Activated T-helper 9 cell treated with anti-CD3 and anti-CD28 coated beads, Interleukin-2, amount 50 U/mL, for 16 hours (primary cell): Measurements from ENCODE around the gene CNEP1R1.

Experiments used
- DNase-seq: peaks from one replicate; pipeline ENCODE4 v3.0.0-alpha.2; 2020; ENCODE audit warnings: low read depth

CNEP1R1 gene

DNA sequence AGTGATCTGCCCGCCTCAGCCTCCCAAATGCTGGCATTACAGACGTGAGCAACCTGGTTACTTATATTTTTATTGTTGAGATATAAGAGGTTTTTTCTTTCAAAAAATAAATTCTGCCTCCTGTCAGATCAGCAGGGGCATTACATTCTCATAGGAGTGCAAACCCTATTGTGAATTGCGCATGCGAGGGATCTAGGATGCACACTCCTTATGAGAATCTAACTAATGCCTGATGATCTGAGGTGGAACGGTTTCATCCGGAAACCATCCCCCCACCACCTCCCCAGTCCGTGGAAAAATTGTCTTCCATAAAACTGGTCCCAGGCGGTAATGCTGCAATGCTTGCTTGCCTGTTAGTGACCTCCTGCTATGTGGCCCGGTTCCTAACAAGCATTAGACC is 7.5 kb upstream of the CNEP1R1 start:
- no peak for DNase-seq

DNA sequence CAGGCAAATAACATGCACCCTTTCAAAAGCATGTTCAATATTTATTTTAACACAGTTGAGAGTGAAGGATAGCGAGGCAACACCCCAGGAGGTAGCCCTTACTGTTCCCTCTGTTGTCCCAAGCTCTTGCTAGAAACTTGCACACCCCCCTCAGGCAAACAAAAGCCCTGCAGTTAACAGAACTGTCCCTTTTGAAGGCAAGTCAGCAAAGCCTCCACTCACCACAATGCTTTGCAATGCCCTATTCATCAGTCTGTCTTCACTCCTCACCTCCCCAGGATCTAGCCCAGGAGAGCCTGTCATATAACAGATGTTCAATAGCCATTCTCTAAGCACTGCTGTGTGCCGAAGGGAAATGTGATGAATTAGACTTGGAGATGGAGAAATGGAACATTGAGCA is 3.5 kb upstream of the CNEP1R1 start:
- no peak for DNase-seq

DNA sequence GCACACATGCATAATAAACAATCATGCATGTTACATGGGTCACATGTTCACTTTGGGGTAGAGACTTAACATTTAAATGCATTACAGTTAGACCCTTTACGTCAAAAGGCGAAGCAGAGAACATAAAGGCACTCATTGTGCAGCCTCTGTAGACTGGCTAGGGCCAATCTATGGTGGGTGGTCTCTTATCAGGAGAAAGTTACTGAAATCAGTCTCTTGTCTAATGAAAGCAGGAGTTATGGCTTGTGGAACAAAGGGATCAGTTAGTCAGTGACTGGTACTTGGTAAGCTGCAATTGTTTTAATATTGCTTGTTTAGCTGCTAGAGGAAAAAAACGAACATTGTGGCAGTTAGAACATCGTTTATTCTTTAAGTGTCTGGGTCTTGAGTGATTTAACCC is 1.4 kb upstream of the CNEP1R1 start:
- DNase-seq = no peak

DNA sequence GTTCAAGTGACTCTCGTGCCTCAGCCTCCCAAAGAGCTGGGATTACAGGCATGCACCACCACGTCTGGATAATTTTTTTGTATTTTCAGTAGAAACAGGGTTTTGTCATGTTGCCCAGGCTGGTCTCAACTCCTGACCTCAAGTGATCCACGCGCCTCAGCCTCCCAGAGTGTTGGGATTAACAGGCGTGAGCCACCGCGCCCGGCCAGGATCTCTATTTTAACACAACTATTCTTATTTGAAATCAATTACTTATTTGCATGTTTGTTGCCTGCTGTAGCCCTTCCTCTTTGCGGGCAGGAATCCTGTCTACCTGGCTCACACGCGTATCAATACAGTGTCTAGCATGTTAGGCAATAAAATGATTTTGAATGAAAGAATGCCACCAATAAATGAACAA is 818 bp upstream of the CNEP1R1 start:
- no peak for DNase-seq

DNA sequence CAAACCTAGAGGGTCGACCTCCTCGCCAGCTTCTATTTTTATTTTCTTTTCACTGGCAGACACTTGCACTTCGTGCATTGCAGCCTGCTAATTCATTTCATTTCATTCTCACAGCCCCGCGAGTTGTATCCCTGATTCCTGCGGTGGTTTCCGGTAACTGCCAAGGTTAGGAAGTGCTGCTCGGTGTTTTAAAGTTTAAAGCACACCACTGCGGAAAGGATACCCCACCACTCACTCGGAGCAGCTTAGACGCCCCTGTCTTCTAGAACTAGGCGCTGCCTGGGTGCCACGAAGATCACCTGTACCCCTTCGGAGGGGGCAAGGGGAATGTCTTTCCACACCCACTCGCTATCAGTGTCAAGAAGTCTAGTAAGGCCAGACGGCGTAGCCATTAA is 509 bp downstream of the CNEP1R1 start:
- no peak for DNase-seq

DNA sequence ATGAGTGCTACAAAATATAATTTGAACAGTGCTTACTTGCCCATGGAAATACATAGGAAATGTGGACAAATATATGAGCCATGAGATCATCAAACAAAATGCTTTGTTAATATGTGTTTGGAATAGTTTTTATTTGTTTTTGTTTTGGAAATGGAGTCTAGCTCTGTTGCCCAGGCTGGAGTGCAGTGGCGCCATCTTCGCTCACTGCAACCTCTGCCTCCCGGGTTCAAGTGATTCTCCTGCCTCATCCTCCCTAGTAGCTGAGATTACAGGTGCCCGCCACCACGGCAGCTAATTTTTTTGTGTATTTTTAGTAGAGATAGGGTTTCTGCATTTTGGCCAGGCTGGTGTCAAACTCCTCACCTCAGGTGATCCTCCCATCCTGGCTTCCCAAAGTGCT is 2.8 kb downstream of the CNEP1R1 start:
- DNase-seq = no peak

DNA sequence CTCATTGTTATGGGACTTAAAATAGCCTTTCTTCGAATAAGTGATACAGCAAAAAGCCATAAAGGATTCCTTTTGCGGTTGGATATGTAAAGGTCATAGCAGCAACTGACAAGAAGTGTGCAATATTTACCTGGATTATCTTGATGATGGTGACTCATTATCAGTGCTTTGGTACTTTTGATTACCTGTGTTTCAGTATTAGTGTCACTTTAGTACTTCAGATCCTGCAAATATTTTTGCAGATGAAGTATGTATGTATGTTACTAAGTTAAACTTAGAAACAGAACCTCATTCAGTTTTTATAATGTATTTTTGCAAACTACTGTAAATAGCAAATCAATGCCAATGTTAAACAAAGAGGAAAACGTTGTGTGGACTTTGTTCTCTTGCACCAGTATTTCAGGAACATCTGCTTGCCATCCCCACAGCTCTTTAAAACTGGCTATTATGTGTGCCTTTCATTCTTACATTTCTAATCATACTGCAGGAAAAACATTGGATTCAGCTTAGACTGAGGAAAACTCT is 10.5 kb downstream of the CNEP1R1 start:
- no peak for DNase-seq

DNA sequence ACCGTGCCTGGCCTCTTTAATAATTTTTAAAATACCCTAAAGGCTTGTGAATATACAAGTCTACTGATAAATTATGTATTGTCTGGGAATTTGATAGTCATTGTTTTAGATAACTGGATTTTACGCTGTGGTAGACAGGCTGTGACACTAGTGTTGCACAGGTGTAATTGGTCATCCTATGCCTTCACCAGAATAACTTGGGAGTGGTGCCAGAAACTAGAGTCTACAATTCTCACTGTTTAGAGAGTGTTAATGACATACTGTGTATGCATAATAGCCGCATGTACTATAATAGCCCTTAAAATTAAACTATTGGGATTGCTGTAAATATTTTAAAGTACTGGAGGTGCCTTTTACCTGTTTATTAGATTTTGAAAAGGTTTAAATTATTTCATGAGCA is 11.4 kb downstream of the CNEP1R1 start:
- no peak for DNase-seq

DNA sequence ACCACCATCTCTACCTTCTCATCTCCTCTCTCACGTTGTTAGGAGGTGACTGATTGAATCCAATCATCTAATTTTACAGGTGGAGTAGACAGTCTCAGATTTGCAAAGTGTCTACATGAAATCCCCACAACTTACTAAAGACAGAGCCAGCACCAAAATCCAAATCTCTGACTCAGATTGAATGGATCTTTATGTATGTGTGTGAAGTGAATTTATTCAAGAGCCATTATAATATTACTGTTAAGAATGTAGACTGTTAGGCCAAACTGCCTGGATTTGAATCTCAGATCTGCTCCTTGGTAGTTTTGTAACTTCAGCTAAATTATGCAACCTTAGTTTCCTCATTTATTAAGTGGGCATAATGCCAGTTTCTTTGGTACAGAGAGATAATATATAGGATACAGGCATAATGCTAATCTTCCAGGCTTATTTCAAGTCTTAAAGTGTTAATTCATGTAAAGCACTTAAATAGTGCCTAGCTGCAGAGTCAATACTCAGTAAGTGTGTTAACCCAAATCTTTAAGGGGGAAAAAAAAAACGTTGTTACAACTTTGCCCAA is 12.7 kb downstream of the CNEP1R1 start:
- DNase-seq = no peak

DNA sequence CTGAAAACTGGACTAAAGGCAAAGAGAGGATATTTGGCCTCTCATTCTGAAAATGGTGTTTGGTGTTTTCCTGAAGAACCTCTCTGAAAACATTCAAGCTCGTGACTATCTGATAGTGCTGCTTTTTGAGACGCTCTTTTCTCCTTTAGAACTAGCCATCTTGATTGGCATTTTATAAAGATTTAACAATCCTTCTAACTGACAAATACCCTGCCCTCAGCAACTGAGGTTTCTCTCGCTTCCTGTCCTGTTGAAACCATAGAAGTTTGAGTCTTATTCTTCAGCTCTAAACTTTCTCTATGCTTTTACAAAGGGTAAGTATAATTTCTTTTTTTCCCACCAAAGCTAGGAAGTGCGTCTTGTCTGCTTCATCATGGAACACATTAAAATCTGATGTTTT is 13.3 kb downstream of the CNEP1R1 start:
- DNase-seq = no peak

DNA sequence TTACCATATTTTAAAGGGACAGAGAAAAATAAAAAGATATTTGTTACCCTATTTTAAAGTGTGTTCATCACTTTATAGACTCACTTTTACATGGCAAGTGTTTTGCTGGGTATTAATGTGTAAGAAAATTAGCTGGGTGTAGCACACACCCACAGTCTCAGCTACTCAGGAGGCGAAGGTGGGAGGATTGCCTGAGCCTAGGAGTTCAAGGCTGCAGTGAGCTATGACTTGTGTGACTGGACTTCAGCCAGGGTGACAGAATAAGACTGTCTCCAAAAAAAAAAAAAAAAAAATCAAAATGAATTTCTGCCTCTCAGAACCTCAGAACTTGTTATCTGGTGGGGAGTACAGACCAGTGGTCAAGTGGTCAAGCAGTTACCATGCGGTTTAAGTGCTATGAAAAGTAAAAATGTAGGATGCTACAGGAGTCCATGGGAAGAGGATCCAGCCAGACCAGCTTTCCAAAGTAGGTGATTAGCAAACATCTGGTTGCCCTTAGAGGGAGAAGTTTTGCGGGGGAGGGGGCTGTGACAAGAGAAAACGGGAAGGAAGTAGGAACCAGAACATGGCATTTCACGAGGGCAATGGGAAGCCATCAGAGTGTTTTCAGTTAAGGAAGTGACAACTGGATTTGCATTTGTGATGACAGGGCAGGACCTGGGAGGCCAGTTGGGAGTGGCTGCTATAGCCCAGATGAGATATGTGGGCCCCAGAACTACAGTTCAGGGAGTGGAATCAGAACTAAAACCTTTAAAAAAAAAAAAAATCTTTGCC is 13.9 kb downstream of the CNEP1R1 start:
- DNase-seq = no peak

DNA sequence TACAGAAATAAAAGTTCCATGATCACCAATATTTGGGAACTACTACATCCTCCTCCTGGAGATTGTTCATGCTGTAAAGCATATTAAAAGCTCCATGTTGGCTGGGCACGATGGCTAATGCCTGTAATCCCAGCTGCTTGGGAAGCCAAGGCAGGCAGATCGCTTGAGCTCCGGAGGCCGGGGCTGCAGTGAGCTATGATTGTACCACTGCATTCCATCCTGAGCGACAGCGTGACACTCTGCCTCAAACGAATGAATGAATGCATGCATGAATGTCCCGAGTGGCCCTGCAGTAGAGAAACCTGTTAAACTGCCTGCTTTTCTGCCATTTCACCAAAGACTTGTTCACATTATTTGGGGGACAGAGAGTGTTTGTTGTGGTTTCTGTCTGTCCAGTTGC is 15.0 kb downstream of the CNEP1R1 start:
- no peak for DNase-seq

DNA sequence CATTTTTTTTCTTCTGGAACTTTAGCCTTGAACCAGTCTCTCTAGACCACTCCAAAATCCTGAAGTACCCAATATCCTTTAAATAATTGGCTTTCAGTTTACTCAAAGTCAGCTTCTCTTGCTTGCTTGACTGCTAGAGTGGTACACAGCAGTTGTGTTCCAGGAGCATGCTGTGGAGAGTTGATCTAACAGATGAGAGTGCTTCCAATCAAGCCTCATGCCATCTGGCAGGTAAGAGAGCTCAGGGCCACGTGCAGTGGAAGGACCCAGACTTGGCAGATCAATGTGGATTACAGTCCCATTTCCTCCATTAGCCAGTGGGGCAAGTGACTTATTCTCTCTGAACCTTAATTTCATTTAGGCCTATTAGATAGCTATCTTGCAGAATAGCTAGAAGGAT is 15.7 kb downstream of the CNEP1R1 start:
- DNase-seq = no peak

DNA sequence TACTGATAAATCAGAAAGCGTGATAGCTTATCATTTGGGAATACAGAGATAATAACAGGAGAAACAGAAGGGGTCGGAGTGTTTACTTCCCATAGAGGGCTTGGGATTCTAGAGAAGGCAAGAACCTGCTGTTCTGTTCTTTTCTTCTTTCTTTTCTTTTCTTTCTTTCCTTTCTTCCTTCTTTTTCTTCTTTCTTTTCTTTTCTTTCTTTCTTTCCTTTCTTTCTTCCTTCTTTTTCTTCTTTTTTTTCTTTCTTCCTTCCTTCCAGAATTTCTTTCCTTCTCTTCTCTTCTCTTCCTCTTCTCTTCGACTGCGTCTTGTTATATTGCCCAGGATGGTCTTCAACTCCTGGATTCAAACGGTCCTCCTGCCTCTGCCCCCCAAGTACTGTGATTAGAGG is 18.3 kb downstream of the CNEP1R1 start:
- DNase-seq = no peak

DNA sequence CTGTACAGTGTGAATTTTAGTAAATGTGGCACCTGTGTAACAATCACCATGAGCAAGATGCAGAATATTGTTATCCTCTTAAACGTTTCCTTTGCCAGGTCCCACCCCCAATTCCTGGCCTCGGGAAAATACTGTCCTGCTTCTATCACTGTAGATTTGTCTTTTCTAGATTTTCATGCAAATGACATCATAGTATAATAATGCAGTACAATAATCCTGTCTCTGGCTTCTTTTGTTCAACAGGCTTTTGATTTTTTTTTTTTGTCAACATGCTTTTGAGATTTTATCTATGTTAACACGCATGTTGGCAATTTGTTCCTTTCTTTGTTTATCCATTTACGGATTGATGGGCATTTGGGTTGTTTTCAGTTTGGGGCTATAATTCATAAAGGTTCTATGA is 20.4 kb downstream of the CNEP1R1 start:
- DNase-seq = no peak

DNA sequence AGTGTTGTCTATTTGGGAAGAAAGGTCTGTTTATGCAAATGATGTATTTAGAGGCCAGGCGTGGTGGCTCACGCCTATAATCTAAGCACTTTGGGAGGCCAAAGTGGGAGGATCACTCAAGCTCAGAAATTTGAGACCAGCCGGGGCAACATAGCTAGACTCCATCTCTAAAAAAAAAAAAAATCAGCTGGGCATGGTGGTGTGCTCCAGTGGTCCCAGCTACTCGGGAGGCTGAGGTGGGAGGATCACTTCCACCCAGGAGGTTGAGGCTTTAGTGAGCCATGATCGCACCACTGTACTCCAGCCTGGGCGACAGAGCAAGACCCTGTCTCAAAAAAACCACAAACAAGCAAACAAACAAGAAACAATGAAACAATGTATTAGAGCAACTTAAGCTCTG is 21.8 kb downstream of the CNEP1R1 start:
- no peak for DNase-seq

DNA sequence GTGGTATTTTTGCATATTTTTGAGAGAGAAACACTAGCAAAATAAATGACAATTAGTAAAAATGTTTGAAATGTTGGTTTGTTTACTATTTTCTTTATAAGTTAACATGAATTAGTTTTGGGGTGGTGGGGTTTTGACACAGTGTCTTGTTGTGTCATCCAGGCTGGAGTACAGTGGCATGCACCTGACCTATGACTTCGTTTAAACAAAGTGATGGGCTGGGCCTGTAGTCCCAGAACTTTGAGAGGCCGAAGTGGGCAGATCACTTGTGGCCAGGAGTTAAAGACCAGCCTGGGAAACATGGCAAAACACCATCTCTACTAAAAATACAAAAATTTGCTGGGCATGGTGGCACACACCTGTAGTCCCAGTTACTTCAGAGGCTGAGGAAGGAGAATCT is 22.8 kb downstream of the CNEP1R1 start:
- DNase-seq = no peak

DNA sequence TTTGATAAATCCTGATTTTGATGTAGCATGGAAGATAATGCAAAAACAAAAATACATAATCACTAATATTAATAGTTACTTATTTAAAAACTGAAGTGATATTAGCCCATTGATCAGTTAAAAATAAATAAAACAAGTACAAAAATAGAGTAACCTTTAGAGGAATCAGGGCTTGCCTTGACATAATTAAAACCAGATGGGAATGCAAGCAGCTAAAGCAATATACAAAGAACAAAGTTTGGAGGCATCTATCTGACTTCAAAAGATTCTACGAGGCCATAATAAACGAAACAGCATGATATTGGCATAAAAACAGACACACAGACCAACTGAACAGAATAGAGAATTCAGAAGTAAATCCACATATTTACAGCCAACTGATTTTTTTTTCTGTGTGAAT is 25.8 kb downstream of the CNEP1R1 start:
- no peak for DNase-seq

DNA sequence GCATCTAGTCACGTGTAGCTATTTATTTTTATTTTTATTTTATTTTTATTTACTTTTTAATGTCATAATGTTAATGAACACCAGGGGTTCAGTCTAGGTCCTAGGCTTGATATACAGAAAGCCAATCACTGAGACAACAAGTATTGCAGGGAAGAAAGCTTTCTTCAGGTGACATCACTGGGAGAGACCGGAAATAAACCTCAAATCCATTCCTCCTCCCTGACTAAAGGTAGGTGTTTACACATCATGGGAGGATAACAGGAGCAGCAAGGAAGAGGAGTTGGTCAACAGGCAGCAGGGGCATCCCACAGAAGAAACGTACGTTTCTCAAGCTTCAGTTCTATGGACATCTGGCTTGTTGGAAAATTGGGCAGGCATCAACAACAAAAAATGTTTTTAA is 31.2 kb downstream of the CNEP1R1 start:
- no peak for DNase-seq

DNA sequence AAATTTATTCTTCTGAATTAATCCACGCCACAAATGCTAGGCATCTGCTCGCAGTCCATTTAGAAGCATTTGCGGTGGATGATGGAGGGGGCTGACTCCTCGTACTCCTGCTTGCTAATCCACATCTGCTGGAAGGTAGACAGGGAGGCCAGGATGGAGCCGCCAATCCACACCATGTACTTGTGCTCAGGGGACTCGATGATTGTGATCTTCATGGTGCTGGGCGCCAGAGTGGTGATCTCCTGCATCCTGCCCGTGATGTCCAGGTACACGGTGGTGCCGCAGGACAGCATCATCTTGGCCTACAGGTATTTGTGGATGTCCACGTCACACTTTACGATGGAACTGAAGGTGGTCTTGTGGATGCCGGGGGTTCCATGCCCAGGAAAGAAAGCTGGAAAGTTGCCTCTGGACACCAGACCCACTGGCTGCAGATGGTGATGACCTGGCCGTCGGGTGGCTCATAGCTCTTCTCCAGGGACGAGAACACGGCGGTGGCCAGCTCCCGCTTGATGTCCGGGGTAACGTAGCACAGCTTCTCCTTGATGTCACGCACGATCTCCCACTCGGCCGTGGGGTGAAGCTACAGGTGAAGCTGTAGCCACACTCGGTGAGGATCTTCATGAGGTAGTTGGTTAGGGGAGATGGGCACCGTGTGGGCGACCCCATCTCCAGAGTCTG is 33.2 kb downstream of the CNEP1R1 start:
- no peak for DNase-seq

DNA sequence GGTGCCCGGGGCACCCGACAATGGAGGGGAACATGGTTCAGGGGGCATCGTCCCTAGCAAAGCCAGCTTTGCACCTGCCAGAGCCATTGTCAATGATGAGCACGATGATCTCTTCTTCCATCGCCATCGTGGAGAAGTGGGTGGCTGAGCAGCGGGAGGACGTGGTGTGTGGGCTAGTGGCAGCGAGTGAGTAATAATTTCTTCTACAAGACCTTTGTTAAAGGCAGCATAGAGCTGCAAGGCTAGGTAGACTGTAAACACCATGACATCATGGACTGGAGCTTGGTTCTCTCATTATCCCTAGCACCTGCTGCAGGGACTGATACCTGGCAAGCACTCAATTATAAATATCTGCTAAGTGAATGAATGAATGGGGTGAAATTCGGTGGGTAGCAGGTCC is 34.1 kb downstream of the CNEP1R1 start:
- DNase-seq = no peak

DNA sequence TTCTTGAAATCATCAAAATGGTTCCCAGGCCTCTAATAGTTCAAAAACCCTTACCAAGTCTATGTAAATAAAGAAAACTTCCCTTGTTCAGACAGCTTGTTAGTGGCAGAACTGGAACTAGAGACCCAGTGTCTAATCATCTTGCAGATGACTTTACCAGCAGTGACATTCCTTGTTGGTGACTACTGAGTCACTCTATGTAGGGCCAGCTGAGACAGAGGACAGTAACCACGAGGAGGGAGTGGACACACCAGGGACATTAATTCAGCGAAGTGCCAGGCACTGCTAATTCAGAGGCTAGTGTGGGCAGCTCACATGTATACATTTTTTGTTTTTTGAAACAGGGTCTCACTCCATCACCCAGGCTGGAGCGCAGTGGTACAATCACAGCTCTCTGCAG is 34.6 kb downstream of the CNEP1R1 start:
- no peak for DNase-seq

DNA sequence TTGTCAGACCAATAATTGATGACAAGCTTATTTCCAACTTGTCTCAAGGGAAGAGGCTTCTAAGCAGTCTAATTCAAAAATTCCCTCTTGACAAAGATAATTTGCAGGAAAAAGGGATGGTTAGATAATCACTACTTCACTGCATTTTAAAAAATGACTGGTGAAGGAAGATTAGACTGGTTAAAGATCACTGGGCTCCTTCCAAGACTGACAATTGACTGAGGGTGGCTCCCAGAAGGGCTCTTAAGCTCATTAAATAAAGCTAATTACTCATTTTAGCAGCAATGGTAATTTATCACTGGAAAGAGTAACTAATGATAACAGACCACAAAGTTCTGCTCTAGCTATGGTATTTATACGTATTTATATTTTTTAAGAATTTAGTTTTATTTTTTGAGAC is 36.3 kb downstream of the CNEP1R1 start:
- DNase-seq = no peak

DNA sequence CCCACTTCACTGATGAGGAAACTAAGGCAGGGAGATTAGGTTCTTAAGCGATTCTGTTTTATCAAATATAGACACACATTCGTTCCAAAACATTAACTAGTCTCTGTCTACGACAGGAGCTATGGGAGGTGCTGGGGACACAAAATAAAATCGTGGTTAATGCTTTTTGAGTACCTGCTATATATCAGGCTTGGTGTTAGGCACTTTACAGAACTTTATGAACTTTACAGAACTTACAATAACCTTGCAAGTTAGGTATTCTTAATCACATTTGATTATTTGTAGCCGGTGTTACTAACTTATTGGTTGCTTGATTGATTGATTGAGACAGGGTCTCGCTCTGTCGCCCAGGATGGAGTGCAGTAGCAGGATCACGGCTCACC is 40.2 kb downstream of the CNEP1R1 start:
- no peak for DNase-seq
